Activated T-helper 17 cell treated with anti-CD3 and anti-CD28 coated beads, Interleukin-2, amount 50 U/mL, for 72 hours (primary cell): ENCODE results near the gene PARD3. TPM values are rescaled to one million over a fixed set of nuclear protein-coding genes. Genes with fewer than 3 reads are reported as not detected.

ENCODE experiments used
- ATAC-seq: fragments of 150-1000 bp; cut with Tn5 transposase; replicated peaks from 2 replicates; pipeline ENCODE4 v1.10.0; 2021; ENCODE audit warnings: mild to moderate bottlenecking, moderate library complexity
- H3K27ac Mint-ChIP-seq: one replicate; pipeline ENCODE4 v1.8.0; 2022; ENCODE audit warnings: mixed read lengths
- H3K27me3 Mint-ChIP-seq: one replicate; pipeline ENCODE4 v1.8.0; 2022; ENCODE audit warnings: mixed read lengths
- H3K36me3 Mint-ChIP-seq: one replicate; pipeline ENCODE4 v1.8.0; 2022; ENCODE audit warnings: low read depth, mild to moderate bottlenecking, mixed read lengths
- H3K4me1 Mint-ChIP-seq: one replicate; pipeline ENCODE4 v1.8.0; 2022; ENCODE audit warnings: mixed read lengths
- H3K4me3 Mint-ChIP-seq: one replicate; pipeline ENCODE4 v1.8.0; 2022; ENCODE audit warnings: mild to moderate bottlenecking, mixed read lengths
- H3K9me3 Mint-ChIP-seq: one replicate; pipeline ENCODE4 v1.8.0; 2022; ENCODE audit warnings: mixed read lengths
- total RNA-seq, 2 donors: library from RNA; stranded (reverse); gene quantifications; one replicate each; pipeline ENCODE4 v1.2.3, GENCODE V29; 2022

The PARD3 gene
- total RNA-seq, 2 donors from 2014 or later, result 0.13 to 0.24 TPM

DNA sequence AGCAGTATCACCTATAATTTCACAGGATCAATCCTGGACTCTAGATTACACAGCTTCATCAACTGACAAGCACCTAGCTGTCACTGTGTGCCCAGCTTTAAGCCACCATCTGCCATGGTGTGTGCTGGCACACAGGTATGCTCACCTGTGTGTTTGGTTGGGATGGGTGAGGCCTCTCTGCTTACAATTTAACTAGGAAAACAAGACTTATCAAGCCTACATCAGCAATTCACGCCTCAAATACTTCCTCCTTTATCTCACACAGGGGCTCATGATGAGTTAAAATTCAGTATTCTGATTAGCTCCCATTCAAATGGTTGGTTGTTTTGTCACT lies 608.2 kb downstream of the PARD3 start:
- Mint-ChIP-seq H3K36me3 (no peaks in the 10 kb centered on the region), H3K27me3 (peaks cover 23% of the 10 kb centered on the region), H3K4me3 (no peak overlapping the region), H3K27ac (no peak overlapping the region), H3K9me3 (no peaks in the 10 kb centered on the region), H3K4me1 (no peaks in the 10 kb centered on the region)
- ATAC-seq, result no peak

DNA sequence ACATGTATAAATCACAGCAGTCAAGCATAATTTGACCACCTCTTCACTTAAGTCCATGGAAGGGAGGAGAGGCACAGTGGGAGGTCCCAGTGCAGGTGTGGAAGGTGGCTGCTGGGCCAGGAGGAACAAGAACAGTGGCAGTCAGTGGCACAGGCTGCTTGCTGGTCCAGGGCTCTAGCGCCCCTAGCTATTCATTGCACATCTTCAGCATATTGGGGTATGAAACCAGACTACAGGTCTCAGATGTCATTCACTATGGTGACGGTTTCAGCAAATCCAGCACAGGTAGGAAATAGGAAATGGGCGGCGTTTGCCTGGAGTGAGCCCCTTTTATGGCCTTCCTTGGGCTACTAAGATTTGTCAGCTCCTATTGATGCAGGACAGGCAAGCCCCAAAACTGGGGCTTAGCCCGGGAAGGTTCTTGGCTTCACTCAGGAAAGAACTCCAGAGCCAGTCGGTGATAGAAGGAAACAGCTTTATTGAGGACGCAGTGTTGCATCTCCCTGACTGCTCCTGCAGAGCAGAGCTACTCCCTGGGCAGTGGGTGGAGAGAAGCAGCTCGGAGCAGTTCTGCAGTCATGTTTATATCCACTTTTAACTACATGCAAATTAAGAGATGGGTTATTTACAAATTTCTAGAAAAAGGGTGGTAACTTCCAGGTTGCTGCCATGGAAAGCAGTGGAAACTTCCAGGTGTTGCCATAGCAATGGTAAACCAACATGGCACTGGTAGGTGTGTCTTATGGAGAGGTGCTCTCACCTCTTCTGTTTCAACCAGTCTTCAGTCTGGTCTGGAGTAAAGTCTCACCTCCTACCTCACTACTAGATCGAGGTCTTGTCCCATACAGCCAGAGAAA lies 608.8 kb downstream of the PARD3 start:
- Mint-ChIP-seq H3K36me3 (no peaks in the 10 kb centered on the region), H3K4me1 (no peaks in the 10 kb centered on the region), H3K4me3 (no peak overlapping the region), H3K27ac (no peak overlapping the region), H3K9me3 (no peaks in the 10 kb centered on the region), H3K27me3 (peaks cover 23% of the 10 kb centered on the region)
- no peak for ATAC-seq

DNA sequence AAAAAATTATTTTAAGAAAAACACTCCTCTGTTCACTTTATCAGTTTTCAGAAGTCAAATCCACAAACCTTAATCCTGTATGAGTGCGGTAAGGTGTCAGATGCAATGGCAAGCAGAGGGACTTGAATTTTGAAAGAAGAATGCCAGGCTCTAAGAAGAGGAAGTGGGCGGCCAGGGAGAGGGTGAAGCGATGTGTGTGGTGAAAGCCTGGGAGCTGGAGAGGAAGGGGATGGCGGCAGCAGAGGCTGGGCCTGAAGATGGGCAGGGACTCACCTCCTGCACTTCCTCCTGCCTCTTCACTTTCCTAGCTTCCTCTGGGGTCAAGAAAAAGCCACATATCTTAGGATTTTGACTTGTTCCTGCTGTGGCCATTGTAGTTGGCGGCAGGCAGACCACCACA lies 609.6 kb downstream of the PARD3 start:
- peaks cover 20% of the 10 kb centered on the region for H3K27me3 Mint-ChIP-seq
- H3K4me3 Mint-ChIP-seq, result no peak overlapping the region
- H3K4me1 Mint-ChIP-seq, result no peaks in the 10 kb centered on the region
- no peak for ATAC-seq
- no peak overlapping the region for H3K27ac Mint-ChIP-seq
- no peaks in the 10 kb centered on the region for H3K9me3 Mint-ChIP-seq
- no peaks in the 10 kb centered on the region for H3K36me3 Mint-ChIP-seq

DNA sequence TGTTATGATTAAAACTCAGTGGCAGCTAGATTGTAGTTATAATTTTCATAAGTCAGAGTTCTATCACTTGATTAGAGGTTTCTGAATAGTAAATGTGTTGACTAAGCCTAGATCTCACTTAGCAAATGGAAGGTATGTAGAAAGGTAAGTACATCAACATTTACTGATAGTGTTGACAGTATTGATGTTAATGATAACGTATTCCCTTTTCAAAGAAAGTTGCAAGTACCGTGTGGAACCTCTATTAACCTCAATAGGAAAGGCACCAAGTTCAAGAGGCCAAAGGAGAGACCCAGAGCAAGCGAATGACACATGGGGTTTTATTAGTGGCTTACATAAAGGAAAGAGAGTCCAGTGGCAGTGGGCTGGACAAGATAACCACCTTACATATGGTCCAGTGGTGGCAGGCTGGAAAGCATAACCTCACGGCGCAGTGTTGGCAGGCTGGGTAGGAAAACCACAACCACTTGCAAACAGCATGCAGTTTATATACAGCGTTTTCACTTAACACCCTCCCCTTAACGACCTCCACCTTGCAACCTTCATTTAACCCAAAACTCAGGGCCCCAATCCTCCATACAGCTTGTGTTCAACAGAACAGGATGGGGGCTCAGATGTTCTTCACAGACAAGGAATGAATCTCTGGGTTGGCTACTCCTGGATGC lies 611.0 kb downstream of the PARD3 start:
- H3K36me3 Mint-ChIP-seq, result no peaks in the 10 kb centered on the region
- no peaks in the 10 kb centered on the region for H3K9me3 Mint-ChIP-seq
- H3K4me3 Mint-ChIP-seq, result no peak overlapping the region
- no peak for ATAC-seq
- H3K4me1 Mint-ChIP-seq, result no peaks in the 10 kb centered on the region
- peaks cover 20% of the 10 kb centered on the region for H3K27me3 Mint-ChIP-seq
- H3K27ac Mint-ChIP-seq, result no peak overlapping the region

DNA sequence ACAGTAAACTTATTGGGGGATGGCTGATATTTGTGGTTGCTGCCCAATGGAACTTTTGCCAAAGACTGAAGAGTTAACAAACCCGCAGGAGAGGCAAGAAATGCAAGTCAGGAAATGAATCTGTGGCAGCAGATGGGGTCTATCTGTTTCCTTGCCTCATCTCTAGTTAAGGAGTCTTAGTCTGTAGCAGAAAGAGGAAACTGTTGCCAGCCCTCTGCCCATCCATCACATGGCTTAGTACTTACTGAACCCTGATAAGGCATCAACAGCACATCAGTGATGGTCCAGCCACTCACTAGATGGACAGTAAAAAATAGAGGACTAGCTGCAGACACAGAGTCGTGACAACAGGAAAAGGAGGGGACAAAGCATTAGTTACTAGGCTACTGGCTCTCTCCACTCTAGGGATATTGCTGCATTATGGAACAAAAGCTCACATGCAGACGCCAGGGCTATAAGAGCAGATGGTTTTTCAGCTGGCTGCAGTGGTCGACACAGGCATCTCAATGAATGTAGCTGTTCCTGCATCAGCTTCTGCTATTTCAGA lies 614.7 kb downstream of the PARD3 start:
- ATAC-seq, result no peak
- no peaks in the 10 kb centered on the region for H3K4me1 Mint-ChIP-seq
- H3K4me3 Mint-ChIP-seq, result no peak overlapping the region
- H3K36me3 Mint-ChIP-seq, result no peaks in the 10 kb centered on the region
- no peak overlapping the region for H3K27ac Mint-ChIP-seq
- H3K27me3 Mint-ChIP-seq, result peaks cover 14% of the 10 kb centered on the region
- H3K9me3 Mint-ChIP-seq, result no peaks in the 10 kb centered on the region

DNA sequence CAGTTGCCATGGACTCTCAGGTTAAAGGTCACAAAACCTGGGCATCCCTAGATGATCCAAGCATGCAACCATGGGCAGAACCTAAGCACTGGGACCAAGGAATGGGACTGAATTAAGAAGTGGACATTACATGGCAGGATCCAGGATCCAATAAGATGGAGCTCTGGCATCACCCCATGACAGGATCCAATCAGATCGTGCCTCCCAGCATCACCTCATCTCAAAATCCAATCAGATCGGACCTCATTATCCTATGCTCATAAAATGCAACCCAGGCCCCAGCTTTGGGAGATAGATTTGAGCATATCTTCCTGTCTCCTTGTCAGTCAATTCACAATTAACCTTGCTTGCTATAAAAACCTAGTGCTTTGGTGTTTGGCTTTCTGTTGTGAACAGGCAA lies 616.1 kb downstream of the PARD3 start:
- no peak for ATAC-seq
- no peaks in the 10 kb centered on the region for H3K9me3 Mint-ChIP-seq
- no peak overlapping the region for H3K27ac Mint-ChIP-seq
- no peaks in the 10 kb centered on the region for H3K36me3 Mint-ChIP-seq
- peaks cover 15% of the 10 kb centered on the region for H3K27me3 Mint-ChIP-seq
- no peaks in the 10 kb centered on the region for H3K4me1 Mint-ChIP-seq
- H3K4me3 Mint-ChIP-seq, result no peak overlapping the region

DNA sequence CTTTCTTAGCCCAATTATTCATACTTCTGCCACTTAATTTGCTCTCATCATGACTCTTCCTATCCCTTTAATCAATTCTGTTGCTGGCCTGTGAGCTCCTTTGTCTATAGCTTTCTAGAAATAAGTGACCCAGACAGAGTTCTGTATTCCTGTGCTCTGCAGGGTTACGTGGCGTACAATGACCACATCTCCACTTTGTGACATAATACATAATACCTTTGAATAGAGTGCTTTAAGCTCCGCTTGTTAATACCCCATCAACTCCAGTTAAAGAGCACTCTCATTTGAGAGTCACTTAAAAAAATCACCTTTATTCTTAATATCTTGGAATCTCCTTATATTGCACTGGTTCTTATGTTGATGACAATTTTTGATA lies 619.0 kb downstream of the PARD3 start:
- no peaks in the 10 kb centered on the region for H3K36me3 Mint-ChIP-seq
- H3K9me3 Mint-ChIP-seq, result no peaks in the 10 kb centered on the region
- ATAC-seq, result no peak
- H3K27ac Mint-ChIP-seq, result no peak overlapping the region
- no peak overlapping the region for H3K4me3 Mint-ChIP-seq
- no peaks in the 10 kb centered on the region for H3K4me1 Mint-ChIP-seq
- H3K27me3 Mint-ChIP-seq, result peaks cover 7% of the 10 kb centered on the region

DNA sequence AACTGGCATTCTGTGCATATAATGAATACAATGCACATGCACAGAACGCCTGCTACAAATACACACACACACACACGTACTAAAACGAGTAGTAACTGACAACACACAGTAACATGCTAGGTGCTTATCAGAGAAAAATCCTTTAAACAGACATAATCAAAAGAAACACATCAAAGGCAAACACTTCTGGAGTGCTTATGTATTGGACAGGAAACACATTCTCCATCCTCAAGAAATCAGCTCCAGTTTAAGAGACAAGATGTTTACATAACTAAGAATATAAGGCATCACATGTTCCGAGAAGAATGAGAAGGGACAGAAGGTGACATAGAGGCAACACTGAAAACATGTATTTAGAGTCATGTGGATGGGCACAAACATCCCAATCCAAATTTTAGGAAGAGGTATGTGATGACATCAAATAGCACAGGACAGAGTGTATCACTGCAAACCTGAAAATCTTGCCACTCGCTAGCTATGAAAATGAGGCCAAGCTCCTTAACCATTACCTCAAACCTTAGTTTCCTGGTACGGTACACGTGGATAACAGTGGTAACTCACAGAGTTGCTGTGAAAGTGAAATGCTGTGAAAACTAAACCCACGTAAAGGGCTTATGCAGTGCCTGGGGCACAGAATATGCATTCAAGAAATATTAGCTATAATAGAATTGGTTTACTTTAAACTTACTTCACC lies 619.6 kb downstream of the PARD3 start:
- H3K9me3 Mint-ChIP-seq, result no peaks in the 10 kb centered on the region
- no peak for ATAC-seq
- no peak overlapping the region for H3K27ac Mint-ChIP-seq
- H3K4me3 Mint-ChIP-seq, result no peak overlapping the region
- H3K36me3 Mint-ChIP-seq, result no peaks in the 10 kb centered on the region
- H3K27me3 Mint-ChIP-seq, result peaks cover 13% of the 10 kb centered on the region
- no peaks in the 10 kb centered on the region for H3K4me1 Mint-ChIP-seq

DNA sequence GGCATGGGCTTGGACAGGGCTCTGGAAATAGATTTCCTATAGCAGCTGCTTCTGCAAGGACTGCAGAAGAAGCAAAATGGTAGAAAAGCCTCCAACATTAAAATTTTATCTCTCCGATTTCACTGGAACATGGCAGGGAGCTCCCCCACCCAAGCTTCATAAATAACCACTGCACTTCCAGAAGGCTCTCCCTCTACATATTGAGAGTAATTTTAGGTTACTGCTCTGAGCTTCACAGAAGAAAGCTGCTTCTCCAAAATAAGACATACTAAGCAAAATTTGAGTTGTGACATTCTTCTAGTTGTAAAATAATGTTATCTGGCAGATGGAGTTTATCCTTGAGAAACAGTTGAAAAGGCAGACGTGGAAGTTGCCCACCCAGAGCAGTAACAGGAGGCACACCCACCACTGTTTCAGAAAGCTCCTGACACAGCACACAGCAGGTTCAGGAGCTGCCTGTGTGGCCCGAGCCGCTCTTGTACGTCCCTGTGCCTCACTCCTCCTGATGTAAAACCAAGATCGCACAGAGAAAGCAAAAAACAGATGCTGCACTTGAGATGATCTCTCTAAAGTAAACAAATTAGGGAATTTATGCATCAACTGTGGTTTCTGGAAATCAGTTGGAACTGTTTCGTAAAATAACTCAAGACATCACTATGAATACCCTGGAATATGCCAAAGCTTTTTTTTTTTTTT lies 621.0 kb downstream of the PARD3 start:
- no peak overlapping the region for H3K4me3 Mint-ChIP-seq

DNA sequence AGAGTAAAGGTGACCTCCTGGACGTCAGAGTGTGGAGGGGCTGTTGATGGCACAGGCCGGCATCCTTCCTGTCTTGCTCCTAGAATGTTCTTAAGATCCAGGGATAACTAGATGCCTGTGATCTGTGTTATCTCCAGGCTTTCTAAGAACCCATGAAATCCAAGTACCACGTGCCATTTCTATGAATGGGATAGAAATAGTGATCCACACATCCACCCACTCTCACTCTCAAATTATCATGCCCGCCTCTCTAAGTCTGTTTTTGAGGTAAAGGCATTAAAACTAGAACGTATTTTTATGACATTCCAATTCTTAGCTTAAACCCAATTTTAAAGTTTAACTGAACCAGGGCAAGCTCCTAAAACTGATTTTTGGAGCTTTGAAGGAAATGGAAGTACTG lies 622.5 kb downstream of the PARD3 start:
- Mint-ChIP-seq H3K27ac (no peak overlapping the region), H3K36me3 (no peaks in the 10 kb centered on the region), H3K4me3 (no peak overlapping the region), H3K4me1 (no peaks in the 10 kb centered on the region), H3K9me3 (no peaks in the 10 kb centered on the region), H3K27me3 (peaks cover 11% of the 10 kb centered on the region)
- ATAC-seq, result no peak

More for the DNA sequence above, 621.0 kb downstream of the PARD3 start:
- H3K36me3 Mint-ChIP-seq, result no peaks in the 10 kb centered on the region
- ATAC-seq, result no peak
- no peak overlapping the region for H3K27ac Mint-ChIP-seq
- peaks cover 14% of the 10 kb centered on the region for H3K27me3 Mint-ChIP-seq
- H3K4me1 Mint-ChIP-seq, result no peaks in the 10 kb centered on the region
- no peaks in the 10 kb centered on the region for H3K9me3 Mint-ChIP-seq

DNA sequence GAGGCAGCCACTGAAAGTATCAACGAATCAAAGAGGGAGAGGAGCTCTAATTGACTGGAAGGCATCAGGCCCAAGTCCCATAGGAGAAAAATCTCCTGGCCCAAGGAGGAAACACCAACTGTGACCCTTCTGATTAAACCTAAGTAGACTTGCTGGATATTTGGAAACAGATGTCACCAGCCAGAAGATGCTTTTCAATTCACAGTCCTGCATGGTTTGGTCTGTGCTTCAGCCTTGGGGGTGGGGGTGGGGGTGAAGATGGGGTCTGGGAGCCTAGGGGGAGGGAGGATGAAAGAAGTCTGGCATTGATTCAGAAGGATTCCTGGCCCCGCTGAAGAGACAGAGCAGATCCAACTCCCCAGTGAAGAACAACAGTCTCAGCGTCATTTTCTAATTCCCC lies 623.7 kb downstream of the PARD3 start:
- no peaks in the 10 kb centered on the region for H3K36me3 Mint-ChIP-seq
- no peaks in the 10 kb centered on the region for H3K9me3 Mint-ChIP-seq
- no peak for ATAC-seq
- no peak overlapping the region for H3K4me3 Mint-ChIP-seq
- H3K27me3 Mint-ChIP-seq, result peaks cover 11% of the 10 kb centered on the region
- H3K27ac Mint-ChIP-seq, result no peak overlapping the region
- no peaks in the 10 kb centered on the region for H3K4me1 Mint-ChIP-seq

DNA sequence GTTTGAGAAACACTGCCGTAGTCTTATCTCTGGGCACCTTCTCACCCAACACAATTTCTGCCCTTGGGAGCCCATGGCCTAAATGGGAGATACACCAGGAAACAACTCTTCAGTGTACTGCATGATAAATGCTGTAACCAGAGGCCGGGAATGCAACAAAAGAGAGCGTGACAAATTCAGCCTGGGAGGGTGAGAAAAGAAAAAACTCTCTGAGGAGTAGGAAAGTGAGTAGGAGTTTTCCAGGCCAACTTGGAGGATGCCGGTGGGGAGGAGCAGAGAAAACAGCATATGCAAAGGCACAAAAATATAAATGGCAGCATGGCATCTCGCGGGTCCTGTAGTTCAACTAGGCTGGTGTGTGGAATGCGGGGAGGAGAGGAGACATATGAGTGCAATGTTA lies 624.5 kb downstream of the PARD3 start:
- H3K27ac Mint-ChIP-seq, result no peak overlapping the region
- H3K9me3 Mint-ChIP-seq, result no peaks in the 10 kb centered on the region
- H3K4me1 Mint-ChIP-seq, result no peaks in the 10 kb centered on the region
- no peaks in the 10 kb centered on the region for H3K36me3 Mint-ChIP-seq
- H3K4me3 Mint-ChIP-seq, result no peak overlapping the region
- no peak for ATAC-seq
- peaks cover 11% of the 10 kb centered on the region for H3K27me3 Mint-ChIP-seq

DNA sequence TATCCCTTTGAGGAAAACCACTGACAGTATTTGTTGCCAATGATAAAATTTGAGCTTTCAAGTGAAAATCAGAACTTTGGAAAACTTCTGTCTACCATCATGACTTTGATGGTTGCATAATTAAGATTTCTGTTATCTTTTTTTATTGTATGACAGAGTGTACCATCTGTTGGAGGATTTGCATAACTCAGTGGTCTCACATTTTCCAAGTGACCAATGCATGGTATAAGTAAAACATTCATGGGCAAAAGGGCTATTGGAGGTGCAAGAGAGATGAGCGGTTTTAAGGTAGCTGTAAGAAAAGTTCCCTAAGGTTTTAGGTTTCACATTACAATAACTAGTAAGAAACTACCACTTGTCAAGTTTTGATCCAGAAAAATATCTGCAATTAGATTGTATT lies 625.3 kb downstream of the PARD3 start:
- Mint-ChIP-seq H3K4me1 (no peaks in the 10 kb centered on the region), H3K27me3 (peaks cover 8% of the 10 kb centered on the region), H3K27ac (no peak overlapping the region), H3K9me3 (no peaks in the 10 kb centered on the region), H3K36me3 (no peaks in the 10 kb centered on the region), H3K4me3 (no peak overlapping the region)
- no peak for ATAC-seq

DNA sequence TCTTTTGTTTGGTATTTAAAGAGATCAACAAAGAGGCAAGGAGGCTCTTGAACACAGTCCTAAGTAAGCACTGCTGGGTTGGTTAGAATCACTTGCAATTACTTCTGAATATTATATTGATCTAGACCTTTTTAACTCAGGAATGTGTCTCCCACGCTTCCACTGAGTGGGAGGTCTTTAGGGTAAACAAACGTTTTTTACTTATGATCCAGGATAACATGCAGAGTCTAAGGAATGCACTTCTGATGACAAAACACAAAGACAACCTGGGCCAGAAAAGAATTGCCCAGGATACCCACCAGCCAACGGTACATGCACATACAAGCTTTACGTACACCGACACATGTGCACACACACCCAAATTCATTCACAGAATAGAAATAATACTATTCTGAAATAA lies 626.9 kb downstream of the PARD3 start:
- ATAC-seq, result no peak

More for the DNA sequence above, 626.9 kb downstream of the PARD3 start:
- H3K9me3 Mint-ChIP-seq, result no peaks in the 10 kb centered on the region
- H3K27ac Mint-ChIP-seq, result no peak overlapping the region
- H3K4me3 Mint-ChIP-seq, result no peak overlapping the region
- H3K4me1 Mint-ChIP-seq, result no peaks in the 10 kb centered on the region
- no peaks in the 10 kb centered on the region for H3K36me3 Mint-ChIP-seq
- peaks cover 8% of the 10 kb centered on the region for H3K27me3 Mint-ChIP-seq
